GM12891 (cell line): ENCODE measurements around the gene C16orf87.

Experiments
- POLR2A ChIP-seq: IDR thresholded peaks from 2 replicates; pipeline ENCODE4 v1.6.1; 2011; ENCODE audit warnings: low read depth, low read length, control low read depth
- POLR2AphosphoS5 ChIP-seq: IDR thresholded peaks from 2 replicates; pipeline ENCODE4 v1.6.1; 2011; ENCODE audit warnings: low read depth, low read length, control low read depth
- TAF1 ChIP-seq: IDR thresholded peaks from 2 replicates; pipeline ENCODE4 v1.6.1; 2011; ENCODE audit warnings: low read depth, low read length, control low read depth

DNA sequence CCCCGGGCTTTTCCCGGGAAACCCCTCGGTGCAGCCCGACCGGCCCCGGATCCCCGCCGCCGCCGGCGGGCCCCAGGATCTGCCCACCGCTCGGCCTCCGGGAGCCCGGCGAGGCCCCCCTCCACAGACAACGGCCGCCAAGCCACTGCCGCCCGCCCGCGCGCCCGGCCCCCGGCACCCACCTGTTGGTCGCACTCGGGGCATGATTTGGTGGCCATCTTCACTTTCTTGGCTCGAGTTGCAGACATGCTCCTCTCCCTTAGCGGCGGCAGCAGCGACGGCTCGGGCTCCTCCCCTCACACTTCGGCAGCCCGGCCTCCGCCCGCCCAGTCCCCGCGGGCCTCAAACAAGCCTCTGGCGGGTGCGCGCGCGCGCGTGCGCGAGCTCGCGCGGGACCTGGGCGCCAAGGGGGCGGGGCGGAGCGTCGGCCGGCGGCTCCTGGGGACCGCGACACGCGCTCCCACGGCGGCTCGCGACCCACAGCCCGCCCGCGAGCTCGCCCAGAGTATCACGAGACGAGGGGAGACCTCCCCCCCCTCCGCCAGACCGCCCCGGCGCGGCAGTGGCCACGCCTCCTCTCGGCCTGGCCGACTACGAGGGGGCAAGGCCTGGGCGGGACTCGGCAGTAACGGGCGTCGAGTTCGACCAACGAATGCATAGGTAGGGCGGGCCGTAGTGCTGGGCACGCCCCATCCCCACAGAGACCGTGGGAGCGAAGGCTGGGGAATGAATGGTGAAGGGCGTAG lies at the start of gene C16orf87:
- TF ChIP-seq POLR2AphosphoS5 (peak; percentile 59), POLR2A (0 out of 2 replicates have a peak, but pooled peaks have one; percentile 45), TAF1 (peak; percentile 62; the same call in 1 of the 2 replicates)
